MM.1S (cell line): ENCODE measurements around the gene HBE1.
"Not testable (repeated sequence)": the region's sequence is repeated elsewhere in the genome, so short reads cannot be mapped to it uniquely, and the experiment has no call there.

Experiments
- DNase-seq: peaks from one replicate; pipeline ENCODE4 v3.0.0-alpha.2; 2015
- H2AFZ ChIP-seq: fragments of 300-600 bp; sonication (generic); 2 replicates; pipeline ENCODE4 v1.6.0; 2016; ENCODE audit warnings: antibody characterized with exemption, low read length
- H3F3A ChIP-seq: fragments of 300-600 bp; sonication (generic); 2 replicates; pipeline ENCODE4 v1.6.1; 2016; ENCODE audit warnings: mild to moderate bottlenecking, antibody characterized with exemption, low read length, moderate library complexity, mixed read lengths; ENCODE audit not compliant: insufficient read depth
- H3K27ac ChIP-seq: fragments of 300-600 bp; sonication (generic); 2 replicates; pipeline ENCODE4 v1.5.1; 2016; ENCODE audit warnings: mild to moderate bottlenecking, low read length
- H3K27me3 ChIP-seq: fragments of 300-600 bp; sonication (generic); replicated peaks from 2 replicates; pipeline ENCODE4 v1.6.0; 2016; ENCODE audit warnings: low read length; ENCODE audit not compliant: insufficient read depth
- H3K36me3 ChIP-seq: fragments of 300-600 bp; sonication (generic); replicated peaks from 2 replicates; pipeline ENCODE4 v1.6.1; 2016; ENCODE audit warnings: mild to moderate bottlenecking, low read length, mixed read lengths; ENCODE audit not compliant: insufficient read depth
- H3K4me1 ChIP-seq: fragments of 300-600 bp; sonication (generic); 2 replicates; pipeline ENCODE4 v1.6.1; 2016; ENCODE audit warnings: low read length, mixed read lengths
- H3K4me2 ChIP-seq: fragments of 300-600 bp; sonication (generic); 2 replicates; pipeline ENCODE4 v1.6.0; 2016; ENCODE audit warnings: low read depth, low read length
- H3K4me3 ChIP-seq: fragments of 300-600 bp; sonication (generic); 2 replicates; pipeline ENCODE4 v1.5.1; 2016; ENCODE audit warnings: low read length, mixed read lengths
- H3K79me2 ChIP-seq: fragments of 300-600 bp; sonication (generic); 2 replicates; pipeline ENCODE4 v1.6.1; 2016; ENCODE audit warnings: mixed run types, low read length, mixed read lengths
- H3K9ac ChIP-seq: fragments of 300-600 bp; sonication (generic); 2 replicates; pipeline ENCODE4 v1.6.1; 2016; ENCODE audit warnings: low read length, mixed read lengths
- H3K9me2 ChIP-seq: fragments of 300-600 bp; sonication (generic); replicated peaks from 2 replicates; pipeline ENCODE4 v1.6.1; 2016; ENCODE audit warnings: mild to moderate bottlenecking, low read length, mixed read lengths; ENCODE audit not compliant: insufficient read depth
- H3K9me3 ChIP-seq: fragments of 300-600 bp; sonication (generic); replicated peaks from 2 replicates; pipeline ENCODE4 v1.6.1; 2016; ENCODE audit warnings: mild to moderate bottlenecking, low read length, mixed read lengths; ENCODE audit not compliant: insufficient read depth
- H4K20me1 ChIP-seq: fragments of 300-600 bp; sonication (generic); 2 replicates; pipeline ENCODE4 v1.6.1; 2016; ENCODE audit warnings: mild to moderate bottlenecking, low read length, moderate library complexity, mixed read lengths; ENCODE audit not compliant: insufficient read depth
- EZH2 ChIP-seq: fragments of 300-600 bp; sonication (generic); optimal IDR thresholded peaks from 2 replicates; pipeline ENCODE3; 2017; ENCODE audit warnings: low read depth, mild to moderate bottlenecking, antibody characterized with exemption, low read length, mixed read lengths
- EZH2phosphoT487 ChIP-seq: fragments of 300-600 bp; sonication (generic); IDR thresholded peaks from 2 replicates; pipeline ENCODE4 v1.6.1; 2018; ENCODE audit warnings: antibody characterized with exemption, low read length
- TF ChIP-seq, protein P1 (sequence below): fragments of 300-600 bp; sonication (generic); IDR thresholded peaks from 2 replicates; pipeline ENCODE4 v1.5.1; 2016; ENCODE audit warnings: antibody characterized with exemption, low read length, mixed read lengths

HBE1 gene

DNA sequence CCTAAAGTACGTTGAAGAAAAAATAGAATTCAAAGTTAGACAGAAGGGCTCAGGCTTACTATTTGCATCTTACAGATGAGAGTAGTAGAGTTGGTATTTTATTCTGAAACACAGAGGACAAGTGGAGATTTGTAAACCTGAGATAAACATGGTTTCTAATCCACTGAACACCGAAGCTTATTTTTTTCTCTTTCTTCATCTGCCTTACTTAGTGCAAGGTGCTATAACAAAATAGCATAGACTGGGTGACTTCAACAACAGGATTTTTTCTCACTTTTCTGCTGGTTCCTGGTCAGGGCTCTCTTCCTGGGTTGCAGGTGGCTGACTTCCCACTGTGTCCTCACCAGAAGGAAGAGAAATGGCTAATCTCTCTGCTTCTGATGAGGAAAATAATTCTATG lies 18.0 kb downstream of the HBE1 start:
- Histone ChIP-seq H3K27ac (no peak overlapping the region), H3K4me2 (no peak overlapping the region), H3K79me2 (no peaks in the 10 kb centered on the region), H2AFZ (no peak overlapping the region), H3K9ac (no peak overlapping the region), H4K20me1 (no peaks in the 10 kb centered on the region), H3K9me3 (no peaks in the 10 kb centered on the region), H3K4me1 (no peaks in the 10 kb centered on the region), H3K36me3 (no peaks in the 10 kb centered on the region), H3K27me3 (no peaks in the 10 kb centered on the region), H3F3A (no peaks in the 10 kb centered on the region), H3K9me2 (no peaks in the 10 kb centered on the region), H3K4me3 (no peak overlapping the region)
- no peak for DNase-seq
- TF ChIP-seq EZH2phosphoT487 (no peak), EZH2 (no peak)
- TF ChIP-seq, protein P1, sequence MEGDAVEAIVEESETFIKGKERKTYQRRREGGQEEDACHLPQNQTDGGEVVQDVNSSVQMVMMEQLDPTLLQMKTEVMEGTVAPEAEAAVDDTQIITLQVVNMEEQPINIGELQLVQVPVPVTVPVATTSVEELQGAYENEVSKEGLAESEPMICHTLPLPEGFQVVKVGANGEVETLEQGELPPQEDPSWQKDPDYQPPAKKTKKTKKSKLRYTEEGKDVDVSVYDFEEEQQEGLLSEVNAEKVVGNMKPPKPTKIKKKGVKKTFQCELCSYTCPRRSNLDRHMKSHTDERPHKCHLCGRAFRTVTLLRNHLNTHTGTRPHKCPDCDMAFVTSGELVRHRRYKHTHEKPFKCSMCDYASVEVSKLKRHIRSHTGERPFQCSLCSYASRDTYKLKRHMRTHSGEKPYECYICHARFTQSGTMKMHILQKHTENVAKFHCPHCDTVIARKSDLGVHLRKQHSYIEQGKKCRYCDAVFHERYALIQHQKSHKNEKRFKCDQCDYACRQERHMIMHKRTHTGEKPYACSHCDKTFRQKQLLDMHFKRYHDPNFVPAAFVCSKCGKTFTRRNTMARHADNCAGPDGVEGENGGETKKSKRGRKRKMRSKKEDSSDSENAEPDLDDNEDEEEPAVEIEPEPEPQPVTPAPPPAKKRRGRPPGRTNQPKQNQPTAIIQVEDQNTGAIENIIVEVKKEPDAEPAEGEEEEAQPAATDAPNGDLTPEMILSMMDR, result no peak

DNA sequence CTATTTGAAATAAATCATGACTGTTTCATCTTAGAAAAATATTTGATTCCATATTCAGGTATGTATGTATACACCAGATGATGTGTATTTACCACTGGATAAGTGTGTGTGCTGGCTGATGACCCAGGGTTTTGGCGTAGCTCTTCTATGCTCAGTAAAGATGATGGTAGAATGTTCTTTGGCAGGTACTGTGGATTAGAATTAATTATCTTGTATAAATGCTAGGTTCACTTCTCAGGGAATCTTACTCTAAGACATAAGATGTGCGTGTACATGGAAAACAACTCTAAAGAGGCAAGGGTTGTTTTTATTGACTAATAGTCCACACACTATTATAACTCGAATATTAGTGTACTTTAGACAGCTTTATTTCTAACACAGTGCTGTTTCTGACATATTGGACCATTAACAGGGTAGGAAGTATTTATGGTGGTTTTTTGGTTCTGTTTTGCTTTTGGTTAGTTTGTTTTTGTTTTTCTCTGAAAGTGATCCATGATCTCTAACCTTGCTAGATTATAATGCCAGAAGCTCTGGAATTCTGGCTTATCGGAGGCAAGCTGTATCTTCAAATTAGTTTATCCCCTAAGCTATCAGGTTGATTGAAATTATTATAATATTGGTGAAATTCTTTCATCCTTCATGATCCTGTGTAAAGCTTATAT lies 19.1 kb downstream of the HBE1 start:
- H3K4me2 ChIP-seq, result no peak overlapping the region
- H3K4me1 ChIP-seq, result no peaks in the 10 kb centered on the region
- H3K4me3 ChIP-seq, result no peak overlapping the region
- no peak overlapping the region for H3K27ac ChIP-seq
- H3K27me3 ChIP-seq, result no peaks in the 10 kb centered on the region
- no peaks in the 10 kb centered on the region for H4K20me1 ChIP-seq
- DNase-seq, result no peak
- no peak overlapping the region for H2AFZ ChIP-seq
- H3F3A ChIP-seq, result no peaks in the 10 kb centered on the region
- no peaks in the 10 kb centered on the region for H3K79me2 ChIP-seq
- no peak overlapping the region for H3K9ac ChIP-seq
- no peak for TF ChIP-seq EZH2
- TF ChIP-seq EZH2phosphoT487, result no peak
- TF ChIP-seq, protein P1, result no peak
- no peaks in the 10 kb centered on the region for H3K9me2 ChIP-seq
- H3K36me3 ChIP-seq, result no peaks in the 10 kb centered on the region
- H3K9me3 ChIP-seq, result no peaks in the 10 kb centered on the region

DNA sequence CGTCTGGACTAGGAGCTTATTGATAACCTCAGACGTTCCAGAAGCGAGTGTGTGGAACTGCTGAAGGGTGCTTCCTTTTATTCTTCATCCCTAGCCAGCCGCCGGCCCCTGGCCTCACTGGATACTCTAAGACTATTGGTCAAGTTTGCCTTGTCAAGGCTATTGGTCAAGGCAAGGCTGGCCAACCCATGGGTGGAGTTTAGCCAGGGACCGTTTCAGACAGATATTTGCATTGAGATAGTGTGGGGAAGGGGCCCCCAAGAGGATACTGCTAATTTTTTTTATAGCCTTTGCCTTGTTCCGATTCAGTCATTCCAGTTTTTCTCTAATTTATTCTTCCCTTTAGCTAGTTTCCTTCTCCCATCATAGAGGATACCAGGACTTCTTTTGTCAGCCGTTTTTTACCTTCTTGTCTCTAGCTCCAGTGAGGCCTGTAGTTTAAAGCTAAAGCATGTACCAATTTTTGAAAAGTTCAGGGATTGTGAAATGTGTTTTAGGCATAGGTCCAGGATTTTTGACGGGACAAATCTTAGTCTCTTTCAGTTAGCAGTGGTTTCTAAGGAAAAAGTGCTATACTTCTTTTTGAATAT lies 19.8 kb downstream of the HBE1 start, which contains the start of gene HBG1:
HBG1 (minus strand) TSS at position 51 of the 590 bp plus-strand sequence. CDS start 53 bp downstream, outside the sequence.
- H3K36me3 ChIP-seq, H3K4me1 ChIP-seq, H3K9ac ChIP-seq, H3K79me2 ChIP-seq, H2AFZ ChIP-seq, H3K9me2 ChIP-seq, H4K20me1 ChIP-seq, H3K9me3 ChIP-seq, H3K27me3 ChIP-seq, H3K27ac ChIP-seq, H3K4me2 ChIP-seq, DNase-seq, H3F3A ChIP-seq, H3K4me3 ChIP-seq: not testable (repeated sequence)

DNA sequence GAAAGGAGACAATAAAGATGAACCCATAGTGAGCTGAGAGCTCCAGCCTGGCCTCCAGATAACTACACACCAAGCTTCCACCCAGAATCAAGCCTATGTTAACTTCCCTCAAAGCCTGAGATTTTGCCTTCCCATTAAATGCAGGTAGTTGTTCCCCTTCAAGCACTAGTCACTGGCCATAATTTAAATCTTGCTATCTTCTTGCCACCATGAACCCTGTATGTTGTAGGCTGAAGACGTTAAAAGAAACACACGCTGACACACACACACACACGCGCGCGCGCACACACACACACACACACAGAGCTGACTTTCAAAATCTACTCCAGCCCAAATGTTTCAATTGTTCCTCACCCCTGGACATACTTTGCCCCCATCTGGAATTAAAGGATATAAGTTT lies 21.2 kb downstream of the HBE1 start:
- not testable (repeated sequence) for H3F3A ChIP-seq, DNase-seq, H3K4me2 ChIP-seq, H3K4me1 ChIP-seq, H3K27me3 ChIP-seq, H2AFZ ChIP-seq, H3K79me2 ChIP-seq, H3K9me2 ChIP-seq, H4K20me1 ChIP-seq, H3K36me3 ChIP-seq, H3K4me3 ChIP-seq, H3K9ac ChIP-seq, H3K9me3 ChIP-seq, H3K27ac ChIP-seq
